IMR-90 (cell line): ENCODE measurements around the gene CMIP. TPM values are rescaled to one million over a fixed set of nuclear protein-coding genes. Genes with fewer than 3 reads are reported as not detected.

Experiments used
- ATAC-seq: fragments of 200-7000 bp; cut with Tn5 transposase; 2 replicates; pipeline ENCODE4 v1.9.1; 2020; ENCODE audit warnings: low read depth, mild to moderate bottlenecking, moderate library complexity
- BruUV-seq: library from RNA; stranded (reverse); fragments of 400-500 nt; replicated peaks from 2 replicates; lab custom pipeline; 2021; lab: Mats Ljungman, UMichigan
- CTCF ChIA-PET: fragments of 300-600 bp; formaldehyde crosslinking; extraction: SDS; loops from one replicate; lab custom pipeline; 2021; ENCODE audit warnings: antibody characterized with exemption; lab: Yijun Ruan, JAX
- POLR2A ChIA-PET: fragments of 300-600 bp; sonication (Branson Sonifier 250); formaldehyde crosslinking; loops from one replicate; lab custom pipeline; 2022; ENCODE audit warnings: antibody characterized with exemption; ENCODE audit not compliant: unreplicated experiment; lab: Charles Lee
- DNase-seq: peaks from one replicate; pipeline ENCODE4 v3.0.0; 2013
- H2AFZ ChIP-seq: replicated peaks from 2 replicates; pipeline ENCODE3; 2013; ENCODE audit warnings: low read length, mild to moderate bottlenecking; ENCODE audit not compliant: poor library complexity
- H2AK5ac ChIP-seq: 2 replicates; pipeline ENCODE4 v1.6.1; 2013; ENCODE audit warnings: low read depth, low read length, inconsistent platforms
- H2AK9ac ChIP-seq: replicated peaks from 2 replicates; pipeline ENCODE3; 2013; ENCODE audit warnings: mild to moderate bottlenecking, low read depth, low read length, moderate library complexity; ENCODE audit not compliant: poor library complexity
- H2BK120ac ChIP-seq: 2 replicates; pipeline ENCODE4 v1.6.1; 2013; ENCODE audit warnings: low read depth, low read length, inconsistent platforms
- H2BK15ac ChIP-seq: 3 replicates; pipeline ENCODE4 v1.6.1; 2013; ENCODE audit warnings: low read depth, low read length, inconsistent platforms
- H2BK20ac ChIP-seq: 2 replicates; pipeline ENCODE4 v1.6.1; 2013; ENCODE audit warnings: low read depth, mild to moderate bottlenecking, inconsistent platforms, low read length, moderate library complexity
- H2BK5ac ChIP-seq: 2 replicates; pipeline ENCODE4 v1.6.1; 2013; ENCODE audit warnings: mild to moderate bottlenecking, low read depth, low read length, inconsistent platforms; ENCODE audit not compliant: poor library complexity, severe bottlenecking
- H3K14ac ChIP-seq: replicated peaks from 2 replicates; pipeline ENCODE4 v1.6.1; 2013; ENCODE audit warnings: low read depth, low read length, inconsistent platforms
- H3K18ac ChIP-seq: 2 replicates; pipeline ENCODE4 v1.6.1; 2013; ENCODE audit warnings: low read depth, low read length, control low read depth
- H3K23ac ChIP-seq: 2 replicates; pipeline ENCODE4 v1.6.1; 2013; ENCODE audit warnings: low read depth, low read length, inconsistent platforms
- H3K27ac ChIP-seq: 2 replicates; pipeline ENCODE4 v1.5.1; 2013; ENCODE audit warnings: mild to moderate bottlenecking, control low read depth, low read length; ENCODE audit not compliant: insufficient read depth
- H3K27me3 ChIP-seq: 2 replicates; pipeline ENCODE4 v1.6.1; 2013; ENCODE audit warnings: low read length; ENCODE audit not compliant: control insufficient read depth, insufficient read depth
- H3K36me3 ChIP-seq: 2 replicates; pipeline ENCODE4 v1.6.1; 2013; ENCODE audit warnings: low read length, mixed read lengths; ENCODE audit not compliant: control insufficient read depth, insufficient read depth
- H3K4ac ChIP-seq: 2 replicates; pipeline ENCODE4 v1.6.1; 2013; ENCODE audit warnings: low read depth, low read length, inconsistent platforms
- H3K4me1 ChIP-seq: 2 replicates; pipeline ENCODE4 v1.6.1; 2013; ENCODE audit warnings: low read length, mixed read lengths; ENCODE audit not compliant: control insufficient read depth, insufficient read depth
- H3K4me2 ChIP-seq: 2 replicates; pipeline ENCODE4 v1.6.1; 2013; ENCODE audit warnings: low read depth, mild to moderate bottlenecking, control low read depth, low read length, moderate library complexity
- H3K4me3 ChIP-seq: 2 replicates; pipeline ENCODE4 v1.5.1; 2013; ENCODE audit warnings: low read depth, mild to moderate bottlenecking, control low read depth, low read length, moderate library complexity; ENCODE audit not compliant: insufficient read depth
- H3K56ac ChIP-seq: 2 replicates; pipeline ENCODE4 v1.6.1; 2013; ENCODE audit warnings: low read length, inconsistent platforms; ENCODE audit not compliant: insufficient read depth; ENCODE audit errors: extremely low read depth
- H3K79me1 ChIP-seq, 2 experiments: 2 replicates each; pipeline ENCODE4 v1.6.1; 2013; ENCODE audit warnings: low read length in 2 of 2, inconsistent platforms in 1 of 2, low read depth in 1 of 2
- H3K9ac ChIP-seq: 2 replicates; pipeline ENCODE4 v1.6.1; 2013; ENCODE audit warnings: low read depth, low read length, control low read depth
- H3K9me1 ChIP-seq: 2 replicates; pipeline ENCODE4 v1.6.1; 2013; ENCODE audit warnings: low read length, inconsistent platforms; ENCODE audit not compliant: insufficient read depth
- H3K9me3 ChIP-seq: 2 replicates; pipeline ENCODE4 v1.6.1; 2013; ENCODE audit warnings: low read length; ENCODE audit not compliant: control insufficient read depth, insufficient read depth
- H4K20me1 ChIP-seq: 2 replicates; pipeline ENCODE4 v1.6.1; 2013; ENCODE audit warnings: low read length, inconsistent platforms; ENCODE audit not compliant: insufficient read depth
- H4K5ac ChIP-seq: 2 replicates; pipeline ENCODE4 v1.6.1; 2013; ENCODE audit warnings: mild to moderate bottlenecking, low read depth, low read length, control low read depth
- H4K8ac ChIP-seq, 2 experiments: 2 replicates each; pipeline ENCODE4 v1.6.1; 2013; ENCODE audit warnings: low read depth in 2 of 2, low read length in 2 of 2, control low read depth in 1 of 2, inconsistent platforms in 1 of 2
- H4K91ac ChIP-seq: 2 replicates; pipeline ENCODE4 v1.6.1; 2013; ENCODE audit warnings: low read depth, low read length, inconsistent platforms; ENCODE audit not compliant: insufficient read depth
- FOS ChIP-seq: fragments of 150-350 bp; IDR thresholded peaks from 2 replicates; pipeline ENCODE4 v1.6.1; 2016; ENCODE audit warnings: low read depth, low read length
- MAFK ChIP-seq: IDR thresholded peaks from 2 replicates; pipeline ENCODE4 v1.6.1; 2012; ENCODE audit warnings: low read depth, low read length, improper control_type of control experiment
- RAD21 ChIP-seq: IDR thresholded peaks from 2 replicates; pipeline ENCODE4 v1.6.1; 2012; ENCODE audit warnings: low read length, improper control_type of control experiment
- RCOR1 ChIP-seq: IDR thresholded peaks from 2 replicates; pipeline ENCODE4 v1.6.1; 2012; ENCODE audit warnings: mild to moderate bottlenecking, low read length, improper control_type of control experiment; ENCODE audit not compliant: insufficient replicate concordance
- RFX5 ChIP-seq: IDR thresholded peaks from 2 replicates; pipeline ENCODE4 v1.8.0; 2012; ENCODE audit warnings: low read depth, mild to moderate bottlenecking, low read length, moderate library complexity
- WGBS, 2 experiments: methylation state at CpG; one replicate each; pipeline versions ENCODE4 v1.1.5 to v1.1.7; 2013; ENCODE audit warnings: missing lambda C conversion rate in 2 of 2; ENCODE audit not compliant: insufficient read length in 1 of 2; ENCODE audit errors: extremely low coverage in 2 of 2; 5-methylcytosine and 5-hydroxymethylcytosine counted together
- dilution Hi-C: fragments of 300-500 bp; cut with HindIII; formaldehyde crosslinking; loops from one replicate; pipeline ENCODE4 v1.14.3; 2018; ENCODE audit warnings: low sequenced_read_pairs; ENCODE audit not compliant: unreplicated experiment
- in situ Hi-C: fragments of 300-500 bp; cut with MboI; formaldehyde crosslinking; loops from 3 replicates; pipeline ENCODE4 v1.14.3; 2019; ENCODE audit warnings: low sequenced_read_pairs, inconsistent platforms, mixed read lengths
- intact Hi-C: fragments of 100-400 bp; cut with micrococcal nuclease; formaldehyde crosslinking; loops from 2 replicates; pipeline ENCODE4 v1.10.0; 2022
- polyA plus RNA-seq, 3 experiments: library from polyadenylated mRNA; depleted of rRNA; stranded (reverse); fragments of >200 nt; gene quantifications; 2 replicates each; pipeline ENCODE4 v1.2.3, GENCODE V29; 2012; ENCODE audit warnings: low replicate concordance in 1 of 3
- total RNA-seq: library from RNA; depleted of rRNA; stranded (reverse); fragments of >200 nt; gene quantifications from 2 replicates; pipeline ENCODE4 v1.2.3, GENCODE V29; 2012

CMIP gene
- total and polyA plus RNA-seq, 2 of the 4 experiments (the other 2 are of a cell fraction), result 3.2 to 11.6 TPM

DNA sequence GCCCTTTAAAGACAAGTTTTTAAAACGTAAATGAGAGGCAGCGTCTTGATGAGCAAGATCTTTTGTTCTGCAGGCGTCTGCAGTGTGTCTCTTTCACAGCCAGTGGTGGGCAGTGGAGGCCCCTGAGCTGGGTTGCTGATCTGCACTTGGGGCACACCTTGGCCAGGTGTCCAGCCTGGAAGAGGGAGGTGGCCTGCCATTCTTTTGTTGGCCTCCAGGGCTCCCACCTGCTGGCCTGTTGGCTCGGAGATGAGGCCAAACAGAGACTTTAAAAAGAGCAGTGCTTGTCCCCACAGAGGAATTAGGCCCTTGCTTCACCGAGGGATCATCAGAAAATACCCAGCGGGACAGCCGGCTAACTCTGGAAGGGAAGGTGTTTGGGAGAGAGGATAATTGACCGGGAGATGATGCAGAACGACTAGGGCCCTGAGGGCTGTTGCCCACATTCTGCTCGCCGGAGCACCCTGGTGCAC is 188.6 kb downstream of the CMIP start (continued):
- no peak for TF ChIP-seq RAD21

DNA sequence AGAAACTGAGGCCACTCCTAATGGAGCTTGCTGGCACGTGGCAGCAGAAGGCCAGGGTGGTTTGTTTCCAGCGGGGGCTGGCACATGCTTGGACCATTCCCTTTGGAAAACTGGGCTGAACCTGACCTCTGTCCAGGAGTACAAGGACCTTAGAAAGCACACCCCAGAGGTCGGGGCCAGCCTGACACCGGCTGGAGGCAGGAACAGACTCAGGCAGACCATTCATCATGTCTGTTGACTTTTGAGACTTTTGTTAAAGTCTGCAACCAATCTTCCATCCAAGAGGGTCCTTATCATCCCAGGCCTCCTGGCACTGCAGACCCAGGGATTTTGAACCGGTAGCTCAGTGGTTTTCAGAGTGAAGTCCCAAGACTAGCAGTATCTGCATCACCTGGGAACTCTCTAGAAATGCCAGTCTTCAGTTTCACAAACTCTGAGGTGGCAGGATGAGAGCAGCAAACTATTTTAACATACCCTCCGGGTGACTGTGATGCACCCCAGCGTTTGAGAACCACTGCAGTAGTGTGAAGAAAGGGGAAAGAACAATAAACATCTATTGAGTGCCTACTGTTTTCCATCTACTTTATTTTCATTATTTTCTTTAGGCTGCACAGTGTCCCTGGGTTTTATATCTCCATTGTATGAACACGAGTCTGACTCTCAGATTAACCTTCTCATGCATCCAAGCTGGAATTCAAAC is 189.2 kb downstream of the CMIP start:
- POLR2A ChIA-PET, result no interaction called here
- no peak overlapping the region for H2AFZ ChIP-seq
- H3K14ac ChIP-seq, result peak overlapping the region; percentile 29
- H3K9me1 ChIP-seq, result peaks cover 10% of the 10 kb centered on the region; the same call in 1 of the 2 replicates
- peak overlapping the region; percentile 33; the same call in 1 of the 2 replicates for H2BK120ac ChIP-seq
- 95% methylated on average over 3 of the region's 8 CpGs; no CpG with 5 or more reads in 1 of the 2 experiments for WGBS, 2 experiments
- H3K4me2 ChIP-seq, result no peak overlapping the region; the same call in 1 of the 2 replicates
- no peak overlapping the region for H2BK20ac ChIP-seq
- TF ChIP-seq FOS (no peak), MAFK (no peak), RCOR1 (no peak), RFX5 (no peak), RAD21 (no peak)
- no peak overlapping the region for H3K4me3 ChIP-seq
- H3K18ac ChIP-seq, result peak overlapping the region; percentile 54; the same call in 1 of the 2 replicates
- H2AK5ac ChIP-seq, result peak overlapping the region; percentile 70
- BruUV-seq, result no TSS peak
- peaks cover 63% of the 10 kb centered on the region for H4K20me1 ChIP-seq
- intact Hi-C loops, result no loop called here
- no peak overlapping the region for H2AK9ac ChIP-seq
- H3K79me1 ChIP-seq, result peaks cover 7 to 15% of the 10 kb centered on the region in 2 experiments; a peak in 2 of 4 replicates
- no peak overlapping the region; the same call in 1 of the 2 replicates for H3K23ac ChIP-seq
- peak overlapping the region; percentile 56 for H3K4ac ChIP-seq
- ATAC-seq, result no peak
- no peak overlapping the region for H3K56ac ChIP-seq
- no peaks in the 10 kb centered on the region for H3K36me3 ChIP-seq
- H3K27ac ChIP-seq, result no peak overlapping the region; the same call in 1 of the 2 replicates
- CTCF ChIA-PET, result no interaction called here
- no peaks in the 10 kb centered on the region for H3K9me3 ChIP-seq
- dilution Hi-C loops, result no loop called here
- no peak overlapping the region for H3K9ac ChIP-seq
- H2BK5ac ChIP-seq, result no peak overlapping the region
- peak overlapping the region; percentile 49; the same call in 1 of the 2 replicates for H4K91ac ChIP-seq
- peak overlapping the region; percentile 38; the same call in 1 of the 3 replicates for H2BK15ac ChIP-seq
- peak overlapping the region in 1 of 2 experiments; percentile 16; a peak in 1 of 4 replicates for H4K8ac ChIP-seq
- no peak overlapping the region for H4K5ac ChIP-seq
- no peak for DNase-seq
- peaks cover 23% of the 10 kb centered on the region for H3K4me1 ChIP-seq
- in situ Hi-C loops, result no loop called here
- H3K27me3 ChIP-seq, result no peaks in the 10 kb centered on the region
